SK-N-SH treated with all-trans-retinoic acid at 6 μM for 48 hours (cell line): ENCODE measurements around the gene SERINC1.
"Not testable (repeated sequence)": the region's sequence is repeated elsewhere in the genome, so short reads cannot be mapped to it uniquely, and the experiment has no call there.

Source experiments
- ZNF565 ChIP-seq: fragments of 450-650 bp; formaldehyde crosslinking; conservative IDR thresholded peaks from 2 replicates; pipeline ENCODE4 v1.5.0; 2020; ENCODE audit warnings: low read depth, mild to moderate bottlenecking, moderate library complexity
- TF ChIP-seq, protein P1 (sequence below): fragments of 250-450 bp; sonication (Bioruptor Pico); IDR thresholded peaks from 2 replicates; pipeline ENCODE4 v1.5.1; 2020; ENCODE audit warnings: low read depth, mild to moderate bottlenecking, moderate library complexity

DNA sequence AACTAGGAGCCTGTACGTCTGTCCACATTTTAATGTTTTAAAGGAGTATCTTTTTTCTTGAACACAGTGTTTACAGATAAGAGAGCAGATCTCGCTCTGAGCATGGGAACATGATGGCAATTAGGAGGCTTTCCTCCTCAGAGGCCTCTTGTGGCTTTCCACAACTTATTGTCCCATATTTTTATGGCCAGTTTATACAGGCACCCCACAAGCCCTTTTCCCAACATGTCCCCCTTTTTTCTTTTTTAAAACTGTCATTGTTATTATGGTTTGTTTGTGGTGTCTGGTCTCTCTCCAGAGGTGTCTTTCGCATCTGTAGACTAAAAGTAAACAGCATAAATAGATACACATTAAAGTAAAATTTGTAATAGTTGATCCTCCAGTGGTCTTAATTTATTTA, 33.6 kb upstream of the SERINC1 start:
- TF ChIP-seq, protein P1, sequence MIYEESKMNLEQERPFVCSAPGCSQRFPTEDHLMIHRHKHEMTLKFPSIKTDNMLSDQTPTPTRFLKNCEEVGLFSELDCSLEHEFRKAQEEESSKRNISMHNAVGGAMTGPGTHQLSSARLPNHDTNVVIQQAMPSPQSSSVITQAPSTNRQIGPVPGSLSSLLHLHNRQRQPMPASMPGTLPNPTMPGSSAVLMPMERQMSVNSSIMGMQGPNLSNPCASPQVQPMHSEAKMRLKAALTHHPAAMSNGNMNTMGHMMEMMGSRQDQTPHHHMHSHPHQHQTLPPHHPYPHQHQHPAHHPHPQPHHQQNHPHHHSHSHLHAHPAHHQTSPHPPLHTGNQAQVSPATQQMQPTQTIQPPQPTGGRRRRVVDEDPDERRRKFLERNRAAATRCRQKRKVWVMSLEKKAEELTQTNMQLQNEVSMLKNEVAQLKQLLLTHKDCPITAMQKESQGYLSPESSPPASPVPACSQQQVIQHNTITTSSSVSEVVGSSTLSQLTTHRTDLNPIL (CRISPR knock-in tag), result not testable (repeated sequence)
- not testable (repeated sequence) for TF ChIP-seq ZNF565 (CRISPR knock-in tag)
